ENCODE data around the gene SEPHS2. TPM values are rescaled to one million over a fixed set of nuclear protein-coding genes. Genes with fewer than 3 reads are reported as not detected.
"Not testable (repeated sequence)": the region's sequence is repeated elsewhere in the genome, so short reads cannot be mapped to it uniquely, and the experiment has no call there.

The SEPHS2 gene, protein sequence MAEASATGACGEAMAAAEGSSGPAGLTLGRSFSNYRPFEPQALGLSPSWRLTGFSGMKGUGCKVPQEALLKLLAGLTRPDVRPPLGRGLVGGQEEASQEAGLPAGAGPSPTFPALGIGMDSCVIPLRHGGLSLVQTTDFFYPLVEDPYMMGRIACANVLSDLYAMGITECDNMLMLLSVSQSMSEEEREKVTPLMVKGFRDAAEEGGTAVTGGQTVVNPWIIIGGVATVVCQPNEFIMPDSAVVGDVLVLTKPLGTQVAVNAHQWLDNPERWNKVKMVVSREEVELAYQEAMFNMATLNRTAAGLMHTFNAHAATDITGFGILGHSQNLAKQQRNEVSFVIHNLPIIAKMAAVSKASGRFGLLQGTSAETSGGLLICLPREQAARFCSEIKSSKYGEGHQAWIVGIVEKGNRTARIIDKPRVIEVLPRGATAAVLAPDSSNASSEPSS
- 16.4 TPM for total RNA-seq

DNA sequence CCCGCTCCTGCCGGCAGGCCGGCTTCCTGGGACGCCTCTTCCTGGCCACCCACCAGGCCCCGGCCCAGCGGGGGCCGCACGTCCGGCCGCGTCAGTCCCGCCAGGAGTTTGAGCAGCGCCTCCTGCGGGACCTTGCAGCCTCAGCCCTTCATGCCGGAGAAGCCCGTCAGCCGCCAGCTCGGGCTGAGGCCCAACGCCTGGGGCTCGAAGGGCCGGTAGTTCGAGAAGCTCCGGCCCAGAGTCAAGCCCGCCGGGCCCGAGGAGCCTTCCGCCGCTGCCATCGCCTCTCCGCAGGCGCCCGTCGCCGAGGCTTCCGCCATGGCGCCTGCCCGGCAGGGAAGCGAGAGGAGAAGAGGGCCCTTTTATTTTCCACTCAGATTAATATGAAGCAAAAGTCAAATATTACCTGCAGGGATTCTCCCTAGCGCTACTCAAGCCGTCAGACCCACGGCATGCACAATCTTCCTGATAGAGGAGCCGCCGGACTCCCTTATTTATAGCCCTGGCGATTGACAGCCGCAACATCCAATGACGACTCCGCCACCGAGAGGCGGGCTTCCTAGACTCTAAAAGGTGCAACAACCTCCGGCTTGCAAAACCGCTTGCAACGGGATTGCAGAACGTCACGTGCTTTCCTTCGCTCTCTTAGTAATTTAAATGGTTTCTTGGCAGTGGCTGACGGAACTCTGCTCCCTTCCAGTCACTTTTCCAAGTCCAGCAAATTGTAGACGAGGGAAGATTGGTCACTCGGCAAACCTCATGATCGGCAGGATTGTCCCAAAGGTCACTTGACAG is at the start of gene SEPHS2:
Gene SEPHS2, minus strand, starts transcription at position 467 of the 795 bp plus-strand sequence. Its CDS starts 147 bp downstream, at position 320.
- DNase-seq: peak; percentile 98

DNA sequence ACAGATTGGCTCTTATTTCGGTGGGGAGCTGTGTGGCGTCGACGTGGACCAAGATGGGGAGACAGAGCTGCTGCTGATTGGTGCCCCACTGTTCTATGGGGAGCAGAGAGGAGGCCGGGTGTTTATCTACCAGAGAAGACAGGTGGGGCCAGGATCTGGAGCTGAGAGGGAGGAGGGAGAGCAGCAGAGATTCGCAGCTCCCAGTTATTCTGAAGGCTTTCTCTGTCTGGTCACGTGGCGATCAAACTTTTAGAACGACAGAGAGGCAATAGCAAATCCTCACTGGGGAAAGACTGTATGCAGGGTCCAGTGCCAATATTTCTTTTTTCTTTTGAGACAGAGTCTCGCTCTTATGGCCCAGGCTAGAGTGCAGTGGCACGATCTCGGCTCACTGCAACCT is 49.0 kb upstream of the SEPHS2 start:
- no peak for DNase-seq

DNA sequence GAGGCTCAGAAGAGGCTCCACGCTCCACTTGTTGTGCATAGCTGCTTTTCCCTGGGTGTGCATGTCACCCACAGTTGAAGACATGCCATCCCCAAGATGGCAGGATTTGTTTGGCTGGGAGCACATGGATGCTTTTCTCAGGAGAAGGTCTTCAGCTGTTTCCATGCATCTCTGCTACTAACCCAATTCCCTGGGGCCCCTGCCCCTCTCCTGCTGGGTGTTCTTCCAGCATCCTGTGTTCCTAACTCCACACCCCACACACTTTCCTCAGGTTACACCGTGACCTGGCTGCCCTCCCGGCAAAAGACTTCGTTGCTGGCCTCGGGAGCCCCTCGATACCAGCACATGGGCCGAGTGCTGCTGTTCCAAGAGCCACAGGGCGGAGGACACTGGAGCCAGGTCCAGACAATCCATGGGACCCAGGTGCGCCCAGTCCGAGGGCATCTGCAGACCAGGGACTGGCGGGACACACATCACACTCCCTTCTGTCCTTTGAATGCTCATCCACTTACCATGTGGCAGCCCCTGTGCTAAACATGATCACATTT is 48.3 kb upstream of the SEPHS2 start:
- DNase-seq: no peak

DNA sequence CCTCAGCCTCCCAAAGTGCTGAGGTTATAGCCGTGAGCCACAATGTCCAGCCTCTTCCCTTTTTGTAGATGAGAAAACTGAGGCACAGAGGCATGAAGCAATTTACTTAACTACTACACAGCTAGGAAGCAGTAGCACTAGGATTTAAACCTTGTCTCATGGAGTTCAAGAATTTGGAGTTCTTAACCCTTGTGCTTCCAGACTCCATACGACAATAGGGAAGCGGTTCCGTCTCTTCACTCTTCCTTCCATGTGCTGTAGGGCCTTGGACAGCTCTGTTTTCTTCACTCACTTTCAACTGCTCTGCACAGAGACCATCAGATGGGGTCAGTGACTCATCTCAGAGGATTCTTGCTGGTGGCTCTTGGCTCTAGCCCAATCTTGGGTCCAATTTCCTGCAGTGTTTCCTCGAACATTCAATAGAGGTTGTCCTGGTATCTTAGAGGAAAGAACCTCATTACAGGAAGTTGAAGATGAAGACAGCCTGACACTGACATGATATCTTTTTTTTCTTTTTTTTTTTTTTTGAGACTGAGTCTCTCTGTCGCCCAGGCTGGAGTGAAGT is 46.2 kb upstream of the SEPHS2 start:
- peak; percentile 17 for DNase-seq

DNA sequence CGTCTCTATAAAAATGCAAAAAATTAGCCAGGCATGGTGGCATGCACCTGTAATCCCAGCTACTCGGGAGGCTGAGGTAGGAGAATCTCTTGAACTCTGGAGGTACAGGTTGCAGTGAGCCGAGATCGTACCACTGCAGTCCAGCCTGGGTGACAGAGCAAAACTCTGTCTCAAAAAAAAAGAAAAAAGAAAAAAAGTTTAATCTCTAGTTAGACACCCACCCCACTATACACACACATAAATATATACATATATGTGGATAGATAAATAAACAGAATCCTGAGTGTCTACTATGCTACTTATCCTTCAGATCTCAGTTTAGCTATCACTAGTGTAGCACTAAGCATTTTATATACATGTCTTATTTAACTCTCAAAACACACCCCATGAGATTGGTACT is 45.6 kb upstream of the SEPHS2 start:
- no peak for DNase-seq

DNA sequence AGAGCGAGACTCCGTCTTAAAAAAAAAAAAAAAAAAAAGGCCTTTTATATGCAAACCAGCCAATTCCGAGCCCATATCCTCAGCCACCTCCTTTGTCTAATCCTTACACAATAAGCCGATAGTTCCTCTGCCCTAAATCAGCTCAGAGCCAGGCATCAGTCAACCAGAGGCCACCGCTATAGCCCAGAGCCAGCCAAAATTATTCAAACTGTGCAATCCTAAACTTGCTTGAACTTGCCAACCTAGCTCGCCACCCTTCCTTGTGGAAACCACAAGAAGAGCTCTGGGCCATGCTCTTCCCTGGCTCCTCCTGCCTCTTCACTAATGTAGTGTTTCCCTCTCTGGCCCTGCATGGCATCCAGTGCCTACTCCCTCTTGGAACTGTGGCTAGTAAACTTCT is 44.5 kb upstream of the SEPHS2 start:
- DNase-seq: no peak

DNA sequence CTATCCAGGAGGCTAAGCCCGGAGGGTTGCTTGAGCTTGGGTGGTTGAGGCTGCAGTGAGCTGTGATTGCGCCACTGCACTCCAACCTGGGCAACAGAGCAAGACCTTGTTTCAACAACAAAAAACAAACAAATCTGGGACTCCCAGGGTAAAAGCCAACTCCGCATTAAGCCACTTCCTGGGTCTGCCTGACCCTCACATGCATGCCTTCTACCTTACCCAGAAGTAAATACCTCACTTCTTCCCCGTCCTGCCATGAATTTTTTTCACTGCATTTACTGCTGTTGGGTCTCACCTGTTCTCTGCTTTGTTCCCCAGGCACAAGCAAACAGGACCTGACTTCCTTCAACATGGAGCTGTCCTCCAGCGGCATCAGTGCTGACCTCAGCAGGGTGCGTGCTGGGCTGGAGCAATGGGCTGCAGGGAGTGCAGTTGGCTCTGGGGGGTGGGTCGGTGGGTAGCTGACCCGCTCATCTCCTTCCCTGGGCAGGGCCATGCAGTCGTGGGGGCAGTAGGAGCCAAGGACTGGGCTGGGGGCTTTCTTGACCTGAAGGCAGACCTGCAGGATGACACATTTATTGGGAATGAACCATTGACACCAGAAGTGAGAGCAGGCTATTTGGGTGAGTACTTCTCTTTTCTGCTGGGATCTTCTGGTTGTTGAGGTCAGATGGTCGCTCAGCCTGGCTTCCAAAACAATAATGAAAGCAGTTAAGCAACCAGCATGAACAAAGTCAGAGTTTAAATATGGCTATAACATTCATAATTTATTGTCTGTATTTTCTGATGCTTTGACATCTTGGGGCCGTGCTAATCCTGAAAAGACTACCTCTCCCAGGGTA is 43.3 kb upstream of the SEPHS2 start:
- DNase-seq: no peak

DNA sequence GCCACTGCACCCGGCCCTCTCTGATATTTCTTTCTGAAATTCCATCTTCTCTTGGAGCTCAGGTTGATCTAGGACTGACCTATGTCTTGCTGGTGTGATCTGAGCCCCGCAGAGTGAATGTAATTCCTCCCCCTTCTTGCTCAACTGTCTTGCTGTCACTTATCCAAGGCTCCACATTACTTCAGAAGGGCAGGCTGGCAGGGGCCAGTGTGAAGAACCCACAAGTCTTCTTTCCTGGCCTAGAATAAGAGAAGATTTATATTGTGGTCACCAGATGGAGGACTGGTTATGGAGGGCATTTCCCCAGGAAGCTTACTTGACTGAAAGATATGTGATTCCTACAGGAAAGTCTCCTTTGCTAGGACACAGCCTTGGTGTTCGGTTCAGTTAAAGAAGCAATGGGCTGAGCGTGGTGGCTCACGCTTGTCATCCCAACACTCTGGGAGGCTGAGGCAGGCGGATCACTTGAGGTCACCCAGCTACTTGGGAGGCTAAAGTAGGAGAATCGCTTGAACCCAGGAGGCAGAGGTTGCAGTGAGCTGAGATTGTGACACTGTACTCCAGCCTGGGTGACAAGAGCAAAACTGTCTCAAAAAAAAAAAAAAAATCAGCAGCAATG is 40.3 kb upstream of the SEPHS2 start:
- no peak for DNase-seq

DNA sequence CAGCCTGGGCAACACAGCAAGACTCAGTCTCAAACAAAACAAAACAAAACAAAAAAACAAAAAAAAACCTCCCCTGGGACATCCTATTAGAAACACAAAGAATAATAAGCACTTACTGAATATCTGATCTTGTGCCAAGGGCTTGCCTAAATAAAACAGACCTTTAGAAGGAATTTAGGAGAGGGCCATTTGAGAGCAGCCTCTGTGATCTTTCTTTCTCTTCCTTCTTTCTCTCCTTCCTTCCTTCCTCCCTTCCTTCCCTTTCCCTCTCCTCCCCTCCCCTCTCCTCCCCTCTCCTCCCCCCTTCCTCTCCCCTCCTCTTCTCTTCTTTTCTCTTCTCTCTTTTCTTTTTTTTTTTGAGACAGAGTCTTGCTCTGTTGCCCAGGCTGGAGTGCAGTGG is 39.2 kb upstream of the SEPHS2 start:
- DNase-seq: no peak

DNA sequence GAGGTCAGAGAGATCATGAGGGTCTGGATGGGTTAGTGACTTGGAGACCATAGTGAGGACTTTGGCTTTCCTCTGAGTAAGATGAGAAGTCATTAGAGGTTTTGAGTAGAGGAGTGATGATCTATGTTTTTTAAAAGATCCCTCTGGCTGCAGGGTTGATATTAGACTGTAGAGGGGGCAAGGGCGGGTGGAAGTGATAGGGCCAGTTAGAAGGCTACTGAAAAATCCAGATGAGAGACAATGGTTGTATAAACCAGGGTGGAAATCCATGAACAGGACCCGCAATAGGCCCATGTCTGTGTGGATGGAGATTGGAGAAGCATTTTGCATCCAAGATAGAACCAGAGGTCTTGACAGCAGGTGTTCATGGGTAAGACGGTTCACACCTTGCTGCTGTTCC is 36.7 kb upstream of the SEPHS2 start:
- no peak for DNase-seq

DNA sequence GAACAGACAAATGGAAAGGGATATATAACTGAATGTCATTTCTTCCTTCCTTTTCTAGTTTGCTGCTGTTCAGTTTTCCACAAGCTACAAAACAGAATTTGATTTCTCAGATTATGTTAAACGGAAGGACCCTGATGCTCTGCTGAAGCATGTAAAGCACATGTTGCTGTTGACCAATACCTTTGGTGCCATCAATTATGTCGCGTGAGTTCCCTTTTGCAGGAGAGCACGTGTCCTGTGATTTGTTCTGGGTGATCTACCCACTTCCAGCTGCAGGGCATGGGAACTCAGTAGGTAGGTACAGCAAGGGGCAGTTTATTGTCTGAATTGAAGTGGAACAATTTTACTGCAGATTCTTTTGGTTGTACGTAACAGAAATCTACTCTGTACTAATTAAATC is 35.7 kb upstream of the SEPHS2 start:
- no peak for DNase-seq

DNA sequence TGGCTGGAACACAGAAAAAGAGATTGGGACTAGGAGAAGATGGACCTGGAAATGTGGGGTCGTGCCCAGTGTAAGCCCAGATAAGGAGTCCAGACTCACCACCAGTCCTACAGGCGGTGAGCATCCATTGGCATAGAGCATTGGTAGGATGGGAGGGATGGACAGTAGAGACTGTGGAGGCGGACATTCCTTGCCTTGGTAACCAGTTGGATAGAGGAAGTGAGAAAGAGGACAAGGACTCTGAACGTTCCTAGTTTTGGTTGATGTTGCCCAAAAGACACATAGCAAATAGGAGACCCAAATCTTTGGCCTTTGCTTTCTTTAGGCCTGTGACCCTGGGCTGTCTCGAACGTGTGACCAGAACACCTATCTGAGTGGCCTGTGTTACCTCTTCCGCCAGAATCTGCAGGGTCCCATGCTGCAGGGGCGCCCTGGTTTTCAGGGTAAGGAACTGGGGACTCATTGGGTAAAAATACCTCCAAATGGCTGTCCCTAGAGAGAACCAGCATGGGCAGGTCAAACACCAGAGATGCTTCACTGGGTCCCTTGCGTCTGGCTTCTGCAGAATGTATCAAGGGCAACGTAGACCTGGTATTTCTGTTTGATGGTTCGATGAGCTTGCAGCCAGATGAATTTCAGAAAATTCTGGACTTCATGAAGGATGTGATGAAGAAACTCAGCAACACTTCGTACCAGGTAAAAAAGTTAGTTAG is 33.2 kb upstream of the SEPHS2 start:
- no peak for DNase-seq

DNA sequence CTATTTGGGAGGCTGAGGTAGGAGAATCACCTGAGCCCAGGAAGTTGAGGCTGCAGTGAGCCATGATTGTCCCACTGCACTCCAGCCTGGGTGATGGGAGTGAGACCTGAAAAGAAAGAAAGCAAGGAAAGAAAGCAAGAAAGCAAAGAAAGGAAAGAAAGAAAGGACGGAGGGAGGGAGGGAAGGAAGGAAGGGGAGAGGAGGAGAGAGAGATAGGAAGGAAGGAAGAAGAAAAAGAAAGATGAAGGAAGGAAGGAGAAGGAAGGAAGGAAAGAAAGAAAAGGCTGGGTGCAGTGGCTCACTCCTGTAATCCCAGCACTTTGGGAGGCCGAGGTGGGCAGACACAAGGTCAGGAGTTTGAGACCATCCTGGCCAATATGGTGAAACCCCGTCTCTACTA is 32.1 kb upstream of the SEPHS2 start:
- DNase-seq: not testable (repeated sequence)

DNA sequence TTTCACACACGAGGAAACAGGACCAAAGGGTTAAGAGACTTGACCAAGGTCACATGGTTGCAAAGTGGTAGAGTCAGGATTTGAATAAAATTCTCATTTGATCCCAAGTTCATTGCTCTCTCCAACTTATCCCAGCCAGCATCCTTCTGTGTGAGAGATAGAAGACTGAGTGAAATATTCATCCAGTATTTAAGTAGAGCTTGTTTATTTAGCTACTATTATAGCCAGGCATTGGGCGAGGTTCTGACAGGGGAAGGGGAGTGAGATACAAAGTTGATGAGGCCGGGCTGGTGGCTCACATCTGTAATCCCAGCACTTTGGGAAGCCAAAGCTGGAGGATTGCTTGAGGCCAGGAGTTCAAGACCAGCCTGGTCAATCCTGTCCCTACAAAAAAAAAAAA is 31.3 kb upstream of the SEPHS2 start:
- DNase-seq: no peak

DNA sequence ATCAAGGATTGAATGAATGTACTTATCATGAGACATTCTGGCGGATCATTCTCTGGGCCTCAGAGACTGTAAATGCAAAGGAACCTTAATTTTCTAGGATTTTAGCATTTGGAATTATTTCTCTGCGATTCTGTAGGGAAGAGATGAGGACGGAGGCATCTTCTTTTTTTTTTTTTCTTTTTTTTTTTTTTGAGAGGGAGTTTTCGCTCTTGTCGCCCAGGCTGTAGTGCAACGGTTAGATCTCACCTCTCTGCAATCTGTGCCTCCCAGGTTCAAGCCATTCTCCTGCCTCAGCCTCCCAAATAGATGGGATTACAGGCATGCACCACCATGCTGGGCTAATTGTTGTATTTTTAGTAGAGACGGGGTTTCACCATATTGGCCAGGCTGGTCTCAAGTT is 29.0 kb upstream of the SEPHS2 start:
- DNase-seq: no peak

DNA sequence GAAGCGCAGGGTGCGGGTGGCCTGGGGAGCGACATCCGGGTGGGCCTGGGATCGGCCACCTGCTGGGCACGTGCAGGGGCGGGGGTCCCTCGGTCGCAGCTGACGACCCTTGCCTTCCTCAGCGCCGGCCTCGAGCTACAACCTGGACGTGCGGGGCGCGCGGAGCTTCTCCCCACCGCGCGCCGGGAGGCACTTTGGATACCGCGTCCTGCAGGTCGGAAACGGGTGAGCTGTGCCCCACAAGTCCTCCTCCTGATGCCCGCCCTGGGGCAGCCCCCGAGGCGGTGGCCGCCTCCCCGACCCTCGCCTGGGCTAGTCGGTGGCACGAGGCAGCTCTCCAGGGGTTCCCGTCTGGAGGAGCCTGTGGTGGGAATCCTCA is 28.4 kb upstream of the SEPHS2 start:
- DNase-seq: no peak

DNA sequence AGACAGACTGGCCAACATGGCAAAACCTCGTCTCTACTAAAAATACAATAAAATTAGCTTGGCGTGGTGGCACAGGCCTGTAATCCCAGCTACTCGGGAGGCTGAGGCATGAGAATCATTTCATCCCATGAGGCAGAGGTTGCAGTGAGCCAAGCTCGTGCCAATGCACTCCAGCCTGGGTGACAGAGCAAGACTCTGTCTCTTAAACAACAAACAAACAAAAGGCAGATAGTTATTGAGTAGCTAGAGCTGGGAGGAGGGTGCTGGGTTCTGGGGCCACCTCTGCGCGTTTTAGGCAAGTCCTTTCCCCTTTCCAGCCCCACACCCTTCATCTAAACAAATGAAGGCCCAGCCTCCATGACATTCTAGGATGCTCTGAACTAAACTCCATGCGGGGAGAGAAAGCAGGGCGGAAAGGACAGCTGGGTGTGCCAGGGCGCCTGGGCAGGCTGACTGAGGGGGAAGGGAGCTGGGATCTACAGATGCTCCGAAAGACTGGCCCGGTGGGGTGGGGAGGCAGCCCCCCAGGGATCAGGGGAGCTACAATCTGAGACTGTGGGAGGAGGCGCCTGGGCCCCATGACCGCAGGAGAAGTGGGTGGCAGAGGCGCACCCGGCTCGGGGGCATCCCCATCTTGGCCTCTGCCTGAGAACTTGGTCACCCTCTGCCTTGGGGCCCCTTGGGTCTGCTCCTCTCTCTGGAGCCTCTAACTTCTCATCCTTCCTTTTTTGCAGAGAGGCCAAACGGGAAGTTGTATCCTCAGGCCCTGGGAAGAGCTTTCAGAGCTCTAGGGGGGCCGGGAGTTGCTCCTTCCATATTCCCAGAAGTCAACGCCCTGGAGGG is 27.8 kb upstream of the SEPHS2 start:
- DNase-seq: no peak

DNA sequence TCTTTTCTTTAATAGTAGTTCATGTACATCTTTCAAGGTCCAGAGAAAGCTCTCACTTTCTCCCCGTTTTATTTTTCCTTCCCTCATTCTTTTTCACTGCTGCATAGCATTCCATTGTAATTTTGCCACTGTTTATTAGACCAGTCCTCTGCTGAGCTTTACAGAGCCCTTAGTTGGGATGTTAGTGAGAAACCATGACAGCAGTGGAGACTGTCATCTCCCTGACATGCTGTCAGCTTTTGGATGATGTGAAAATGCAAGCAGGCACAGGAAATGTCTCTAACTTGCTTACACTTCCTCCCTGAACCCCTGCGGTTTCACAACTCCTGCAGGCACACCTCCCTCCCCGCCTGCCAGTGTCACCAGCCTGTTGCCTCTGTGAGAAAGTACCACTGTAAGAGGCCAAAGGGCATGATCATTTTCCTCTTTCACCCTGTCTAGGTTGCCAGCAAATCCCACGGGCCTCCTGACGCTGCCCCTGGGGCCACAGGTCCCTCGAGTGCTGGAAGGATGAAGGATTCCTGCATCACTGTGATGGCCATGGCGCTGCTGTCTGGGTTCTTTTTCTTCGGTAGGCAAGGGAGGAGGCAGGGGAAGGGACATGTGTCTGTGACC is 26.8 kb upstream of the SEPHS2 start, which contains the start of gene ITGAL:
Gene ITGAL, plus strand, starts transcription at position 415 of the 615 bp plus-strand sequence. Its CDS starts 96 bp downstream, at position 511.
- DNase-seq: no peak

DNA sequence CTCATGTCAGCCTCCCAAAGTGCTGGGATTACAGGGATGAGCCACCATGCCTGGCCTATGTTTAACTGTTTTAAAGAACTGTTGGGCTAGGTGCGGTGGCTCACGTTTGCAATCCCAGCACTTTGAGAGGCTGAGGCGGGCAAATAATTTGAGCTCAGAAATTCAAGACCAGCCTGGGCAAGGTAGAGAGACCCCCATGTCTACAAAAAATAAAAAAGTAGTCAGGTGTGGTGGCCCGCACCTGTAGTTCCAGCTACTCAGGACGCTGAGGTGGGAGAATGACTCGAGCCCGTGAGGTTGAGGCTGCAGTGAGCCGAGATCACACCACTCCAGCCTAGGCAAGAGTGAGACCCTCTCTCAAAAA is 24.9 kb upstream of the SEPHS2 start:
- no peak for DNase-seq

DNA sequence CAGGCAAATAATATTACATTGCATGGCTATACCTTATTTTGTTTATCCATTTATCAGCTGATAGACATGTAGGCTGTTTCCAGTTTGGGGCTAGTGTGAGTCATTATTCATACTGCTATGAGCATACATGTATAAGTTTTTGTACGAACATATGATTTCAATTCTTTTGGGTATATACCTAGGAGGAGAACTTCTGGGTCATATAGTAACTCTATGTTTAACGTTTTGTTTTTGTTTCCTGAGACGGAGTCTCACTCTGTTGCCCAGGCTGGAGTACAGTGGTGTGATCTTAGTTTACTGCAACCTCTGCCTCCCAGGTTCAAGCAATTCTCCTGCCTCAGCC is 24.5 kb upstream of the SEPHS2 start:
- no peak for DNase-seq
